Keratinocyte (primary cell): ENCODE measurements around the gene RAB13. TPM values are rescaled to one million over a fixed set of nuclear protein-coding genes. Genes with fewer than 3 reads are reported as not detected.

Experiments
- DNase-seq: peaks from one replicate; pipeline ENCODE4 v3.0.0-alpha.2; 2011; ENCODE audit warnings: low read depth, missing footprints, low spot score
- FAIRE-seq: peaks from 2 replicates; lab custom pipeline; 2011; peaks lifted over from hg19 to GRCh38; lab: Jason Lieb, UNC
- H2AFZ ChIP-seq: 2 replicates; pipeline ENCODE4 v1.6.0; 2012; ENCODE audit warnings: low read length, control low read depth, inconsistent platforms; ENCODE audit not compliant: control insufficient read depth
- H3K27ac ChIP-seq: 2 replicates; pipeline ENCODE4 v1.5.1; 2011; ENCODE audit warnings: low read length; ENCODE audit not compliant: control insufficient read depth, insufficient read depth
- H3K27me3 ChIP-seq: 3 replicates; pipeline ENCODE4 v1.6.0; 2011; ENCODE audit warnings: low read length; ENCODE audit not compliant: control insufficient read depth, insufficient read depth; ENCODE audit errors: extremely low read depth
- H3K36me3 ChIP-seq, 2 experiments: 2 replicates in 1 of 2; 3 replicates in 1 of 2; pipeline ENCODE4 v1.5.1; 2011; ENCODE audit warnings: low read length in 2 of 2, mild to moderate bottlenecking in 1 of 2; ENCODE audit not compliant: control insufficient read depth in 2 of 2, insufficient read depth in 2 of 2; ENCODE audit errors: extremely low read depth in 1 of 2
- H3K4me1 ChIP-seq: 3 replicates; pipeline ENCODE4 v1.5.1; 2011; ENCODE audit warnings: low read length; ENCODE audit not compliant: control insufficient read depth, insufficient read depth; ENCODE audit errors: extremely low read depth
- H3K4me2 ChIP-seq: 3 replicates; pipeline ENCODE4 v1.6.0; 2011; ENCODE audit warnings: low read depth, low read length; ENCODE audit not compliant: control insufficient read depth, insufficient read depth; ENCODE audit errors: extremely low read depth
- H3K4me3 ChIP-seq, 3 experiments: fragments of 200-600 bp in 1 of 3; sonication (generic) in 1 of 3; 2 replicates in 2 of 3; 3 replicates in 1 of 3; pipeline ENCODE4 v1.5.1; 2011 to 2016; ENCODE audit warnings: low read length in 3 of 3, mild to moderate bottlenecking in 3 of 3, control low read depth in 2 of 3, inconsistent platforms in 1 of 3, low read depth in 1 of 3, mixed read lengths in 1 of 3, mixed run types in 1 of 3, moderate library complexity in 1 of 3; ENCODE audit not compliant: control insufficient read depth in 2 of 3, insufficient read depth in 2 of 3; ENCODE audit errors: extremely low read depth in 1 of 3
- H3K79me2 ChIP-seq: 2 replicates; pipeline ENCODE4 v1.6.0; 2012; ENCODE audit warnings: low read length; ENCODE audit not compliant: control insufficient read depth, insufficient read depth
- H3K9ac ChIP-seq: 3 replicates; pipeline ENCODE4 v1.6.0; 2011; ENCODE audit warnings: low read length; ENCODE audit not compliant: control insufficient read depth, insufficient read depth; ENCODE audit errors: extremely low read depth
- H3K9me1 ChIP-seq: 3 replicates; pipeline ENCODE4 v1.6.0; 2011; ENCODE audit warnings: low read length; ENCODE audit not compliant: control insufficient read depth, insufficient read depth; ENCODE audit errors: extremely low read depth
- H3K9me3 ChIP-seq: 2 replicates; pipeline ENCODE4 v1.5.1; 2012; ENCODE audit warnings: low read depth, low read length; ENCODE audit not compliant: control insufficient read depth
- H4K20me1 ChIP-seq: 3 replicates; pipeline ENCODE4 v1.6.0; 2011; ENCODE audit warnings: low read length; ENCODE audit not compliant: control insufficient read depth, insufficient read depth; ENCODE audit errors: extremely low read depth
- CTCF ChIP-seq, 3 experiments: IDR thresholded peaks in 1 of 3; conservative IDR thresholded peaks in 1 of 3; optimal IDR thresholded peaks in 1 of 3; 2 replicates in 2 of 3; 3 replicates in 1 of 3; pipeline versions ENCODE3 to v1.5.1; 2011; ENCODE audit warnings: low read length in 3 of 3, mild to moderate bottlenecking in 3 of 3, moderate library complexity in 2 of 3, control low read depth in 1 of 3, inconsistent platforms in 1 of 3; ENCODE audit not compliant: insufficient read depth in 2 of 3; ENCODE audit errors: extremely low read depth in 1 of 3
- EZH2 ChIP-seq: IDR thresholded peaks from one replicate; pipeline ENCODE4 v1.6.1; 2012; ENCODE audit warnings: inconsistent platforms, mild to moderate bottlenecking, low read length, moderate library complexity
- dilution Hi-C: fragments of 300-500 bp; cut with MboI; formaldehyde crosslinking; loops from one replicate; pipeline ENCODE4 v1.7.0; 2020; ENCODE audit warnings: low sequenced_read_pairs; ENCODE audit not compliant: extremely low pct_ligation_motif_present
- polyA plus RNA-seq, 5 experiments: library from polyadenylated mRNA; depleted of rRNA in 3 of 5; stranded (reverse) in 3 of 5; stranded (forward) in 1 of 5; unstranded in 1 of 5; fragments of >200 nt; gene quantifications; 1 replicate in 1 of 5; 2 replicates in 3 of 5; 3 replicates in 1 of 5; pipeline versions ENCODE4 v1.2.1 to v1.2.3, GENCODE V29; 2011 to 2012; ENCODE audit warnings: missing spikeins in 2 of 5, low read depth in 1 of 5, low replicate concordance in 1 of 5

RAB13 gene
- polyA plus RNA-seq, 1 donor (not counting 4 experiments of a cell fraction or from before 2014, with no cell fraction given), result 87.1 TPM

- dilution Hi-C loops, result no loop called here
- Histone ChIP-seq H3K4me1 (peaks cover 13% of the 10 kb centered on the region), H3K36me3 (peaks cover 25 to 36% of the 10 kb centered on the region in 2 experiments), H3K27me3 (no peaks in the 10 kb centered on the region), H2AFZ (no peak overlapping the region), H3K9me3 (no peaks in the 10 kb centered on the region), H4K20me1 (peaks cover 3% of the 10 kb centered on the region), H3K4me3 (no peak overlapping the region), H3K9me1 (no peaks in the 10 kb centered on the region), H3K27ac (no peak overlapping the region), H3K4me2 (no peak overlapping the region), H3K79me2 (peaks cover 52% of the 10 kb centered on the region), H3K9ac (no peak overlapping the region)
- TF ChIP-seq CTCF (optimal IDR thresholded peaks at IDR 0.05 in 1 of 3, IDR thresholded peaks at IDR 0.05 in 1 of 3, conservative IDR thresholded peaks at IDR 0.05 in 1 of 3; ENCODE audit: extremely low read depth in 1 of 3, insufficient read depth in 2 of 3, low read length in 3 of 3) (no peak), EZH2 (no peak)
- no peak for FAIRE-seq
- DNase-seq, result no peak
Observed at GRCh38 chr1:153953859-153954365, 32.2 kb downstream of the RAB13 start.

- Histone ChIP-seq H3K27me3 (no peaks in the 10 kb centered on the region), H3K36me3 (peaks cover 37 to 47% of the 10 kb centered on the region in 2 experiments), H3K9me1 (no peaks in the 10 kb centered on the region), H3K9ac (no peak overlapping the region), H2AFZ (no peak overlapping the region), H3K4me2 (no peak overlapping the region), H3K27ac (no peak overlapping the region), H4K20me1 (peaks cover 3% of the 10 kb centered on the region), H3K4me1 (peaks cover 4% of the 10 kb centered on the region), H3K4me3 (no peak overlapping the region), H3K79me2 (peaks cover 37% of the 10 kb centered on the region), H3K9me3 (no peaks in the 10 kb centered on the region)
- FAIRE-seq, result no peak
- TF ChIP-seq EZH2 (no peak), CTCF (optimal IDR thresholded peaks at IDR 0.05 in 1 of 3, IDR thresholded peaks at IDR 0.05 in 1 of 3, conservative IDR thresholded peaks at IDR 0.05 in 1 of 3; ENCODE audit: extremely low read depth in 1 of 3, insufficient read depth in 2 of 3, low read length in 3 of 3) (no peak)
- dilution Hi-C loops, result no loop called here
- no peak for DNase-seq
Observed at GRCh38 chr1:153951801-153952200, 34.3 kb downstream of the RAB13 start.
